ENCODE results near the gene BMP8B.

Gene BMP8B

GRCh38 chr1:39729842-39730241 lies 58.8 kb downstream of the BMP8B start:
- TF ChIP-seq MAX (IDR thresholded peaks at IDR 0.05): no peak
- no peak for TF ChIP-seq USF1 (IDR thresholded peaks at IDR 0.05)
- TF ChIP-seq REST (IDR thresholded peaks at IDR 0.05; ENCODE audit: low read depth): no peak
- no peak for TF ChIP-seq CREB1 (IDR thresholded peaks at IDR 0.05; ENCODE audit: low read depth)
- TF ChIP-seq ZBTB7A (IDR thresholded peaks at IDR 0.05; ENCODE audit: low read depth): no peak
- no peak for TF ChIP-seq EGR1 (IDR thresholded peaks at IDR 0.05)
- TF ChIP-seq YY1 (IDR thresholded peaks at IDR 0.05; ENCODE audit: low read depth): no peak
- TF ChIP-seq CEBPB (IDR thresholded peaks at IDR 0.05): no peak
- TF ChIP-seq NFIC (IDR thresholded peaks at IDR 0.05): no peak
- TF ChIP-seq TAF1 (IDR thresholded peaks at IDR 0.05; ENCODE audit: low read depth): no peak
- TF ChIP-seq TEAD4 (IDR thresholded peaks at IDR 0.05): no peak
- no peak for TF ChIP-seq TCF12 (IDR thresholded peaks at IDR 0.05; ENCODE audit: low read depth)
- no peak for TF ChIP-seq FOXM1 (IDR thresholded peaks at IDR 0.05; ENCODE audit: borderline replicate concordance, low read depth)
- no peak for TF ChIP-seq RAD21 (IDR thresholded peaks at IDR 0.05; ENCODE audit: low read depth)
- no peak for TF ChIP-seq EP300 (IDR thresholded peaks at IDR 0.05; ENCODE audit: borderline replicate concordance)

GRCh38 chr1:39729030-39729429 lies 59.6 kb downstream of the BMP8B start:
- TF ChIP-seq FOXM1 (IDR thresholded peaks at IDR 0.05; ENCODE audit: borderline replicate concordance, low read depth): no peak
- no peak for TF ChIP-seq YY1 (IDR thresholded peaks at IDR 0.05; ENCODE audit: low read depth)
- no peak for TF ChIP-seq USF1 (IDR thresholded peaks at IDR 0.05)
- TF ChIP-seq REST (IDR thresholded peaks at IDR 0.05; ENCODE audit: low read depth): no peak
- TF ChIP-seq TCF12 (IDR thresholded peaks at IDR 0.05; ENCODE audit: low read depth): no peak
- no peak for TF ChIP-seq NFIC (IDR thresholded peaks at IDR 0.05)
- no peak for TF ChIP-seq TEAD4 (IDR thresholded peaks at IDR 0.05)
- TF ChIP-seq RAD21 (IDR thresholded peaks at IDR 0.05; ENCODE audit: low read depth): no peak
- TF ChIP-seq MAX (IDR thresholded peaks at IDR 0.05): no peak
- TF ChIP-seq EGR1 (IDR thresholded peaks at IDR 0.05): no peak
- TF ChIP-seq ZBTB7A (IDR thresholded peaks at IDR 0.05; ENCODE audit: low read depth): no peak

- TF ChIP-seq NFIC (IDR thresholded peaks at IDR 0.05) (no peak), FOXM1 (IDR thresholded peaks at IDR 0.05; ENCODE audit: borderline replicate concordance, low read depth) (no peak), TAF1 (IDR thresholded peaks at IDR 0.05; ENCODE audit: low read depth) (no peak), TEAD4 (IDR thresholded peaks at IDR 0.05) (no peak), EP300 (IDR thresholded peaks at IDR 0.05; ENCODE audit: borderline replicate concordance) (no peak), ZBTB7A (IDR thresholded peaks at IDR 0.05; ENCODE audit: low read depth) (no peak), RAD21 (IDR thresholded peaks at IDR 0.05; ENCODE audit: low read depth) (no peak), EGR1 (IDR thresholded peaks at IDR 0.05) (no peak), USF1 (IDR thresholded peaks at IDR 0.05) (no peak), REST (IDR thresholded peaks at IDR 0.05; ENCODE audit: low read depth) (no peak), TCF12 (IDR thresholded peaks at IDR 0.05; ENCODE audit: low read depth) (no peak), CEBPB (IDR thresholded peaks at IDR 0.05) (no peak), YY1 (IDR thresholded peaks at IDR 0.05; ENCODE audit: low read depth) (no peak), CREB1 (IDR thresholded peaks at IDR 0.05; ENCODE audit: low read depth) (no peak), MAX (IDR thresholded peaks at IDR 0.05) (no peak)
Measured at GRCh38 chr1:39727932-39728317, 60.7 kb downstream of the BMP8B start.
